NCI-H2029 (cell line): ENCODE results near the gene GPS2.

Experiments
- DNase-seq: peaks from one replicate; lab custom pipeline; 2025; lab: John Stamatoyannopoulos, UW

Gene GPS2

DNA sequence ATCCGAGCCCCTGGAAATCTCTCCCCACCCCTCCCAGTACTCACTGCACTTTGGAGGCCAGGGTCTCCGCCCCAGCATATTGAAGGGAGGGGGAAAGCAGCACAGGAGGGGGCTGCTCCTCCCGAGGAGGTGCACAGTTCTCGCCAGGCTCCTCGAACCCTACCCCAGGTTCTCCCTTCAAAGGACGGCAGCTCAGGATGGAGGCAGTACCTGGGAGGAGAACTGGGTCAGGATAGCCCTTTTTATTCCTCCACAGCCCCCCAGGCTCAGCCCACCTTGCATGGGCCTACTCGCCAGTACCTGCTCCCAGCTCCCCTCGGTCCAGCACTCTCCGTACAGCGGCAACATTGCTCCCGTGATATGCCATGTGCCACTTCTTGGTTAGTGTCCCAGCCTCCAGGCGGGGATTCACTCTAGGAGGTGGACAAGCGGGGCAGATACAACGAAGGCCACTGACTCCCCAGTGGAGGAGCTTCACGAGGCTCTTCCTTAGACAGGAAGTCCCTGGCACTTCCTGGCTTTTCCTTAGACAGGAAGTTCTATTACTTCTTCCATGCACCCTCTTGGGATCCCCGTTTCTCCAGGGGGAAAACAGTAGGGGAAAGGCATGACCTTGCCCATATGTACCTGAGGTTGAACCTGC is 2.1 kb upstream of the GPS2 start:
- DNase-seq, result no peak

GRCh38 chr17:7315570-7316235 is 543 bp upstream of the GPS2 start:
- peak; percentile 3 for DNase-seq

GRCh38 chr17:7313890-7314718 is 1.1 kb downstream of the GPS2 start:
- no peak for DNase-seq

- no peak for DNase-seq
Observed at GRCh38 chr17:7313088-7313889, 1.9 kb downstream of the GPS2 start.

DNA sequence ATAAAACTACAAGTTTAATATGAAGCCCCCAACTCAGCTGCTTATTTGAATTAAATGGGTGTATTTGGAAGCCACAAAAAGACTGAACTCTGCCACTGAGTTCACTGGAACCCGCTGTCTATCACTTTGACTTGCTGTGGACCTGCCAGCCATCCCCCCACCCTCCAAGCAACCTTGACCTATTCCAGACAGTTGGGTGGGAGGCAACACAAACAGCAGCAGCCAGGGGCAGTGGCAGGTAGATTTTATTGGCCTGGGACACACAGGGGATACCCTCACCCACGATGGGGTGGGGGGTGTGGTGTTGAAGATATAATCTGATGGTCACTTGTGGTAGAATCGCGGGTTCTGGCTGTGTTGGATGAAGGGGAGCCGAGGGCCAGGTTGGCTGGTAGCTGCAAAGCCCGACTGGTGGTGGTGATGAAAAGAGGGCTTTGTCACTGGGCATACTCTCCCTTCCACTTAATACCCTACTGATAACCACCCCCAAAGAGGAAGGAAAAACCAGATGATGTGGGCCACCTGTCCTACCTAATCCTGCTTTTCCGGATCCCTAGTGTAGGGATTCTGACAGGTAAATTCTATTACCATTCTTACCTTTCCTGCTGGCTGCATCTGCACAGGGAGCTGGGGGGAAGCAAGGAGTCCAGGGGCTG is 2.6 kb downstream of the GPS2 start:
- no peak for DNase-seq

- DNase-seq, result no peak
Observed at GRCh38 chr17:7311110-7311705, 4.0 kb downstream of the GPS2 start.

DNA sequence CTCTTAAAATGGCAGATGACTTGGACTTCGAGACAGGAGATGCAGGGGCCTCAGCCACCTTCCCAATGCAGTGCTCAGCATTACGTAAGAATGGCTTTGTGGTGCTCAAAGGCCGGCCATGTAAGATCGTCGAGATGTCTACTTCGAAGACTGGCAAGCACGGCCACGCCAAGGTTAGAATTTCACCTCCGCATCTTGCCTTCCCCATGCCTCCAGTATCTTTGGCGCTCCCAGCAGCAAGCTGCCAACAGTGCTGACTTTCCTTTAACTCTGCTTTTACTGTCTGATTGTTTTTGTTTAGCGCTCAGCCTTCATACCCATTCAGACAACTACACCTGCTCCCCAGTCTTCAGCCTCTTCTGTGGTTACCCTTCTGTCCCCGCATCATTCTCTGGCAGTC is 5.5 kb downstream of the GPS2 start:
- DNase-seq, result no peak

GRCh38 chr17:7308625-7309433 is 6.3 kb downstream of the GPS2 start:
- peak; percentile 68 for DNase-seq

GRCh38 chr17:7307686-7308624 is 7.2 kb downstream of the GPS2 start:
- DNase-seq, result no peak

DNA sequence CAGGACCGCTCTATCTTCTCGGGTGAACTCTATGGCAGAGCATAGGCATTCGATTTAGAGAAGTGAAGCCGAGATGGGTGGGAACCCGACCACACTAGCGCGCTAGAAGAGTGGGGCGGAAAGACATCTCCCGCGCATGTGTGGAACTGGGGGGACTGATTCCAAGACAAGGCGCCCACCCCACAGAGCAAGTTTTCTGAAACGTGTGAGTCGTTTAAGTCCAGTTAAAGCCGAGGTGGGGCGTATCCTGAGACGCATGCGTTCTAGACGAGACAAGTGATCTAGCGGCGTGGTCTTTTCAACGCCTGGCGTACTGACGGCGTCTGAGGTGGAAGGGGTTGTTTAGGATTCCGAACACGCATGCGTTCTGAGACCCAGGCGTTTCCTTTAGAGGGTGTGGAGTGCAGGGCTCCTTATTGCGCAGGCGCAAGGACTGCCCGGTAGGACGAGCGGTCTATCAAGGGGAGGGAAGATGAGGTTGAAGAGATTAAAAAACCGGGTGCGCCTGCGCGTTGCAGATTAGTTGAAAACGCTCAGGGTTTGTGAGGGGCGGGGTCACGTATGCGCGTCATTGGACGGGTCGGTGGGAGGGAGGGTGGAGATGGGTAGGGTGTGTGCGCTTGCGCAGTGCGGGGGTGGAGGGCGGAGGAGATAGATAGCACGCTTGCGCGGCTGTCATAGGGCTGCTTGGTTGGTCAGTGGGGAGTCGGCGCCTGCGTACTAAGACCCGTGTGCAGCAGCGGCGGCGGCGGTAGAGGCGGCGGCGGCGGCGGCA is 8.1 kb downstream of the GPS2 start, which contains the start of gene EIF5A:
Gene EIF5A, plus strand, starts transcription at position 718 of the 775 bp plus-strand sequence. CDS start 2,008 bp downstream, outside the sequence.
- peak; percentile 97 for DNase-seq

DNA sequence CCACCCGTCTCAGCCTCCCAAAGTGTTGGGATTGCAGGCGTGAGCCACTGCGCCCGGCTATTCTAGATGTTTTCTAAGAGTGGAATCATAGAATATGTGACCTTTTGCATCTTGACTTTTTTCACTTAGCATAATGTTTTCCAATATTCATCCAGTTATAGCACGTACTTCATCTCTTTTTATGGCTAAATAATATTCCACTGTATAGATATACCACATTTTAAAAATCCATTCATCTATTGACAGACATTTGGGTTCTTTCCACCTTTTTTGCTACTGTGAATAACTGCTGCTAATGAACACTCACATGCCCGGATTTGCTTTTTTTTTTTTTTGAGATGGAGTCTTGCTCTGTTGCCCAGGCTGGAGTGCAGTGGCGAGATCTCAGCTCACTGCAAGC is 11.0 kb downstream of the GPS2 start:
- no peak for DNase-seq

- peak; percentile 39 for DNase-seq
Observed at GRCh38 chr17:7296189-7296861, 18.8 kb downstream of the GPS2 start.

GRCh38 chr17:7295230-7296180 is 19.7 kb downstream of the GPS2 start:
- no peak for DNase-seq

- DNase-seq, result peak; percentile 55
Observed at GRCh38 chr17:7294614-7295153, 20.5 kb downstream of the GPS2 start, which contains the start of gene YBX2. Gene YBX2 (minus strand): TSS chr17:7294639. CDS start chr17:7294500, 139 bp downstream.

GRCh38 chr17:7293816-7294613 is 21.1 kb downstream of the GPS2 start:
- no peak for DNase-seq
